Osteocyte (in vitro differentiated cells): Measurements from ENCODE around the gene HIPK2. TPM values are rescaled to one million over a fixed set of nuclear protein-coding genes. Genes with fewer than 3 reads are reported as not detected.
A peak's percentile ranks its signal among the peaks of the same experiment; 100 is the strongest.
"Not testable (repeated sequence)": the region's sequence is repeated elsewhere in the genome, so short reads cannot be mapped to it uniquely, and the experiment has no call there.

Experiments
- DNase-seq: peaks from one replicate; pipeline ENCODE4 v3.0.0; 2021; ENCODE audit warnings: mixed read lengths; ENCODE audit not compliant: unreplicated experiment; ENCODE audit errors: extremely low spot score
- H3K27ac Mint-ChIP-seq: one replicate; pipeline ENCODE4 v1.8.0; 2021; ENCODE audit warnings: mild to moderate bottlenecking, mixed read lengths; ENCODE audit not compliant: unreplicated experiment
- H3K27me3 Mint-ChIP-seq: one replicate; pipeline ENCODE4 v1.8.0; 2021; ENCODE audit warnings: mixed read lengths; ENCODE audit not compliant: unreplicated experiment
- H3K36me3 Mint-ChIP-seq: one replicate; pipeline ENCODE4 v1.8.0; 2021; ENCODE audit warnings: mixed read lengths; ENCODE audit not compliant: unreplicated experiment
- H3K4me1 Mint-ChIP-seq: one replicate; pipeline ENCODE4 v1.8.0; 2021; ENCODE audit warnings: mixed read lengths; ENCODE audit not compliant: unreplicated experiment
- H3K4me3 Mint-ChIP-seq: one replicate; pipeline ENCODE4 v1.8.0; 2021; ENCODE audit warnings: mild to moderate bottlenecking, moderate library complexity, mixed read lengths; ENCODE audit not compliant: unreplicated experiment
- H3K9me3 Mint-ChIP-seq: one replicate; pipeline ENCODE4 v1.8.0; 2021; ENCODE audit warnings: mixed read lengths; ENCODE audit not compliant: unreplicated experiment
- CTCF ChIP-seq: fragments of 200-600 bp; sonication (generic); IDR thresholded peaks from 2 replicates; pipeline ENCODE4 v1.5.0; 2021; ENCODE audit warnings: antibody characterized with exemption, mild to moderate bottlenecking, moderate library complexity
- total RNA-seq: library from RNA; stranded (reverse); gene quantifications from 2 replicates; pipeline ENCODE4 v1.2.1, GENCODE V29; 2021

The HIPK2 gene
- total RNA-seq, 1 donor from 2014 or later: 90.8 TPM

- Mint-ChIP-seq H3K9me3 (no peaks in the 10 kb centered on the region), H3K4me1 (peaks cover 66% of the 10 kb centered on the region), H3K4me3 (no peak overlapping the region), H3K27ac (peak overlapping the region; percentile 89), H3K27me3 (no peaks in the 10 kb centered on the region), H3K36me3 (peaks cover 4% of the 10 kb centered on the region)
- DNase-seq: no peak
- no peak for TF ChIP-seq CTCF
Measured at GRCh38 chr7:139674752-139675126, 103.1 kb downstream of the HIPK2 start.

- TF ChIP-seq CTCF: no peak
- Mint-ChIP-seq H3K27me3 (no peaks in the 10 kb centered on the region), H3K4me1 (peaks cover 62% of the 10 kb centered on the region), H3K27ac (peak overlapping the region; percentile 89), H3K9me3 (no peaks in the 10 kb centered on the region), H3K36me3 (peaks cover 4% of the 10 kb centered on the region), H3K4me3 (no peak overlapping the region)
- no peak for DNase-seq
Measured at GRCh38 chr7:139674341-139674740, 103.5 kb downstream of the HIPK2 start.

GRCh38 chr7:139673762-139674161, 104.0 kb downstream of the HIPK2 start:
- H3K27ac Mint-ChIP-seq: peak overlapping the region; percentile 89

GRCh38 chr7:139673230-139673629, 104.6 kb downstream of the HIPK2 start:
- Mint-ChIP-seq H3K4me1 (peaks cover 57% of the 10 kb centered on the region), H3K4me3 (no peak overlapping the region), H3K9me3 (no peaks in the 10 kb centered on the region), H3K27me3 (no peaks in the 10 kb centered on the region), H3K27ac (peak overlapping the region; percentile 89), H3K36me3 (peaks cover 9% of the 10 kb centered on the region)
- TF ChIP-seq CTCF: no peak
- DNase-seq: no peak

More at GRCh38 chr7:139673762-139674161, 104.0 kb downstream of the HIPK2 start:
- Mint-ChIP-seq H3K9me3 (no peaks in the 10 kb centered on the region), H3K4me1 (peaks cover 60% of the 10 kb centered on the region), H3K27me3 (no peaks in the 10 kb centered on the region), H3K36me3 (peaks cover 9% of the 10 kb centered on the region), H3K4me3 (no peak overlapping the region)
- DNase-seq: no peak
- no peak for TF ChIP-seq CTCF

- Mint-ChIP-seq H3K4me3 (no peak overlapping the region), H3K27ac (no peak overlapping the region), H3K9me3 (no peaks in the 10 kb centered on the region), H3K27me3 (no peaks in the 10 kb centered on the region), H3K36me3 (peaks cover 7% of the 10 kb centered on the region), H3K4me1 (peaks cover 50% of the 10 kb centered on the region)
- DNase-seq: no peak
- no peak for TF ChIP-seq CTCF
Measured at GRCh38 chr7:139671967-139672366, 105.8 kb downstream of the HIPK2 start.

GRCh38 chr7:139670662-139671061, 107.1 kb downstream of the HIPK2 start:
- not testable (repeated sequence) for DNase-seq, H3K27ac Mint-ChIP-seq, H3K9me3 Mint-ChIP-seq, H3K4me3 Mint-ChIP-seq, H3K27me3 Mint-ChIP-seq
- peaks cover 12% of the 10 kb centered on the region for H3K36me3 Mint-ChIP-seq
- H3K4me1 Mint-ChIP-seq: peaks cover 42% of the 10 kb centered on the region
